Lower leg skin (tissue), 3 donors: Measurements from ENCODE around the gene RAPGEF2.

ENCODE experiments used
- POLR2A ChIP-seq, 2 donors: fragments of 450-650 bp; IDR thresholded peaks; one replicate each; pipeline ENCODE4 v1.6.1; 2016 to 2017; ENCODE audit warnings: antibody characterized with exemption in 2 of 2, mild to moderate bottlenecking in 1 of 2, moderate library complexity in 1 of 2
- TF ChIP-seq, protein P1 (sequence below), 3 donors: fragments of 450-650 bp; IDR thresholded peaks; one replicate each; pipeline ENCODE4 v1.5.1; 2016; ENCODE audit warnings: antibody characterized with exemption in 3 of 3, mild to moderate bottlenecking in 3 of 3, moderate library complexity in 2 of 3

DNA sequence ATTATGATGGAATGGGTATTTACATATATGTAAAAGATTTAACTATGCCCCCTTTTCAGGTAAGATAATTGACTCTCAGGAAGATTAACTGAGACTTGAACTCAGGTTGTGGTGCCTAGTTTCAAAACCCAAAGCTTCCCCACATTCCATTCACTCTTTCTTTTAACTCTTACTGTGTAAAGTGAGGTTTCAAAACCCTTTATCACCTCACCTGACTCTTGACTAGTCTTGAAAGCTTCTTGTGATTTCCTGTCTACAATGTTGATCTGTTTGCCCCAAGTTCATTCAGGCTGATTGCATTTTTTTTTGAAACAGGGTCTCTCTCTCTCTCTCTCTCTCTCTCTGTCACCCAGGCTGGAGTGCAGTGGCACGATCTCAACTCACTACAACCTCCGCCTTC, 40.5 kb upstream of the RAPGEF2 start:
- TF ChIP-seq, protein P1, sequence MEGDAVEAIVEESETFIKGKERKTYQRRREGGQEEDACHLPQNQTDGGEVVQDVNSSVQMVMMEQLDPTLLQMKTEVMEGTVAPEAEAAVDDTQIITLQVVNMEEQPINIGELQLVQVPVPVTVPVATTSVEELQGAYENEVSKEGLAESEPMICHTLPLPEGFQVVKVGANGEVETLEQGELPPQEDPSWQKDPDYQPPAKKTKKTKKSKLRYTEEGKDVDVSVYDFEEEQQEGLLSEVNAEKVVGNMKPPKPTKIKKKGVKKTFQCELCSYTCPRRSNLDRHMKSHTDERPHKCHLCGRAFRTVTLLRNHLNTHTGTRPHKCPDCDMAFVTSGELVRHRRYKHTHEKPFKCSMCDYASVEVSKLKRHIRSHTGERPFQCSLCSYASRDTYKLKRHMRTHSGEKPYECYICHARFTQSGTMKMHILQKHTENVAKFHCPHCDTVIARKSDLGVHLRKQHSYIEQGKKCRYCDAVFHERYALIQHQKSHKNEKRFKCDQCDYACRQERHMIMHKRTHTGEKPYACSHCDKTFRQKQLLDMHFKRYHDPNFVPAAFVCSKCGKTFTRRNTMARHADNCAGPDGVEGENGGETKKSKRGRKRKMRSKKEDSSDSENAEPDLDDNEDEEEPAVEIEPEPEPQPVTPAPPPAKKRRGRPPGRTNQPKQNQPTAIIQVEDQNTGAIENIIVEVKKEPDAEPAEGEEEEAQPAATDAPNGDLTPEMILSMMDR (IDR thresholded peaks at IDR 0.05): no peak
- no peak for TF ChIP-seq POLR2A (IDR thresholded peaks at IDR 0.05)
